Activated CD8-positive, alpha-beta T cell treated with anti-CD3 and anti-CD28 coated beads, Interleukin-2, amount 10 ng/mL, durations not matched to agents 7 days and 5 days (primary cell): ENCODE results near the gene SFSWAP. TPM values are rescaled to one million over a fixed set of nuclear protein-coding genes. Genes with fewer than 3 reads are reported as not detected.
A peak's percentile ranks its signal among the peaks of the same experiment; 100 is the strongest.
"Not testable (repeated sequence)": the region's sequence is repeated elsewhere in the genome, so short reads cannot be mapped to it uniquely, and the experiment has no call there.

Source experiments
- ATAC-seq: fragments of 150-1000 bp; cut with Tn5 transposase; one replicate; pipeline ENCODE4 v1.10.0; 2021; ENCODE audit warnings: moderate library complexity
- CTCF ChIA-PET: fragments of 350-600 bp; sonication (Branson Sonifier 250); formaldehyde crosslinking; loops from one replicate; lab custom pipeline; 2021; ENCODE audit warnings: antibody characterized with exemption; lab: Charles Lee
- POLR2A ChIA-PET: fragments of 350-600 bp; sonication (Branson Sonifier 250); formaldehyde crosslinking; loops from one replicate; lab custom pipeline; 2021; ENCODE audit warnings: antibody characterized with exemption; lab: Charles Lee
- DNase-seq: peaks from one replicate; pipeline ENCODE4 v3.0.0-alpha.2; 2020
- H3K27ac Mint-ChIP-seq: one replicate; pipeline ENCODE4 v1.8.0; 2021; ENCODE audit warnings: mild to moderate bottlenecking, mixed read lengths
- H3K27me3 Mint-ChIP-seq: one replicate; pipeline ENCODE4 v1.8.0; 2021; ENCODE audit warnings: low read depth, mixed read lengths
- H3K36me3 Mint-ChIP-seq: one replicate; pipeline ENCODE4 v1.8.0; 2021; ENCODE audit warnings: low read depth, mixed read lengths
- H3K4me1 Mint-ChIP-seq: one replicate; pipeline ENCODE4 v1.8.0; 2021; ENCODE audit warnings: low read depth, mixed read lengths
- H3K4me3 Mint-ChIP-seq: one replicate; pipeline ENCODE4 v1.8.0; 2021; ENCODE audit warnings: mild to moderate bottlenecking, mixed read lengths
- H3K9me3 Mint-ChIP-seq: one replicate; pipeline ENCODE4 v1.8.0; 2022; ENCODE audit warnings: mixed read lengths; ENCODE audit not compliant: insufficient read depth
- total RNA-seq, 2 experiments: library from RNA; stranded (reverse); gene quantifications; one replicate each; pipeline ENCODE4 v1.2.3, GENCODE V29; 2021

SFSWAP gene
- total RNA-seq, 2 experiments from 2014 or later, result 50.4 to 53.6 TPM

- H3K4me1 Mint-ChIP-seq, H3K27me3 Mint-ChIP-seq, ATAC-seq, H3K9me3 Mint-ChIP-seq, POLR2A ChIA-PET, DNase-seq, H3K36me3 Mint-ChIP-seq, H3K27ac Mint-ChIP-seq, H3K4me3 Mint-ChIP-seq, CTCF ChIA-PET: not testable (repeated sequence)
Observed at GRCh38 chr12:131680392-131681256, 30.3 kb upstream of the SFSWAP start.

- Mint-ChIP-seq H3K4me3 (no peak overlapping the region), H3K9me3 (no peaks in the 10 kb centered on the region), H3K36me3 (no peaks in the 10 kb centered on the region), H3K4me1 (peaks cover 3% of the 10 kb centered on the region), H3K27me3 (no peaks in the 10 kb centered on the region), H3K27ac (no peak overlapping the region)
- CTCF ChIA-PET, result no interaction called here
- DNase-seq, result no peak
- no peak for ATAC-seq
- POLR2A ChIA-PET, result no interaction called here
Observed at GRCh38 chr12:131681257-131681620, 29.7 kb upstream of the SFSWAP start.

- H3K9me3 Mint-ChIP-seq, H3K27ac Mint-ChIP-seq, POLR2A ChIA-PET, H3K27me3 Mint-ChIP-seq, CTCF ChIA-PET, H3K36me3 Mint-ChIP-seq, H3K4me1 Mint-ChIP-seq: not testable (repeated sequence)
- DNase-seq (peak; percentile 84), ATAC-seq (peak; percentile 100)
- peak overlapping the region; percentile 18 for H3K4me3 Mint-ChIP-seq
Observed at GRCh38 chr12:131681746-131682509, 29.0 kb upstream of the SFSWAP start.

GRCh38 chr12:131682510-131682895, 28.4 kb upstream of the SFSWAP start:
- H3K4me1 Mint-ChIP-seq, result peaks cover 3% of the 10 kb centered on the region
- no peaks in the 10 kb centered on the region for H3K9me3 Mint-ChIP-seq
- peak overlapping the region; percentile 26 for H3K27ac Mint-ChIP-seq
- POLR2A ChIA-PET, result no interaction called here
- H3K36me3 Mint-ChIP-seq, result no peaks in the 10 kb centered on the region
- DNase-seq (peak; percentile 50), ATAC-seq (peak; percentile 43)
- CTCF ChIA-PET, result no interaction called here
- no peak overlapping the region for H3K4me3 Mint-ChIP-seq
- H3K27me3 Mint-ChIP-seq, result no peaks in the 10 kb centered on the region

GRCh38 chr12:131683266-131684014, 27.4 kb upstream of the SFSWAP start:
- CTCF ChIA-PET, result no interaction called here
- DNase-seq, result no peak
- H3K4me3 Mint-ChIP-seq, result no peak overlapping the region
- H3K27me3 Mint-ChIP-seq, result no peaks in the 10 kb centered on the region
- peaks cover 3% of the 10 kb centered on the region for H3K4me1 Mint-ChIP-seq
- no peaks in the 10 kb centered on the region for H3K36me3 Mint-ChIP-seq
- ATAC-seq, result no peak
- no peaks in the 10 kb centered on the region for H3K9me3 Mint-ChIP-seq
- no peak overlapping the region for H3K27ac Mint-ChIP-seq
- POLR2A ChIA-PET, result no interaction called here

- H3K27ac Mint-ChIP-seq, result no peak overlapping the region
- DNase-seq, result no peak
Observed at GRCh38 chr12:131684015-131684725, 26.7 kb upstream of the SFSWAP start.

GRCh38 chr12:131687346-131688125, 23.4 kb upstream of the SFSWAP start:
- no peak overlapping the region for H3K27ac Mint-ChIP-seq
- peaks cover 2% of the 10 kb centered on the region for H3K4me1 Mint-ChIP-seq
- CTCF ChIA-PET, result no interaction called here
- POLR2A ChIA-PET, result no interaction called here
- no peaks in the 10 kb centered on the region for H3K27me3 Mint-ChIP-seq
- H3K36me3 Mint-ChIP-seq, result no peaks in the 10 kb centered on the region
- no peak overlapping the region for H3K4me3 Mint-ChIP-seq
- no peak for DNase-seq
- no peak for ATAC-seq
- no peaks in the 10 kb centered on the region for H3K9me3 Mint-ChIP-seq

More at GRCh38 chr12:131684015-131684725, 26.7 kb upstream of the SFSWAP start:
- ChIA-PET POLR2A (no interaction called here), CTCF (no interaction called here)
- Mint-ChIP-seq H3K9me3 (no peaks in the 10 kb centered on the region), H3K4me3 (no peak overlapping the region), H3K27me3 (no peaks in the 10 kb centered on the region), H3K4me1 (peaks cover 3% of the 10 kb centered on the region), H3K36me3 (no peaks in the 10 kb centered on the region)
- ATAC-seq, result no peak

GRCh38 chr12:131688131-131688844, 22.6 kb upstream of the SFSWAP start:
- Mint-ChIP-seq H3K9me3 (no peaks in the 10 kb centered on the region), H3K4me3 (no peak overlapping the region), H3K27ac (no peak overlapping the region), H3K4me1 (no peaks in the 10 kb centered on the region), H3K27me3 (no peaks in the 10 kb centered on the region), H3K36me3 (no peaks in the 10 kb centered on the region)
- DNase-seq, result no peak
- ATAC-seq, result no peak
- ChIA-PET POLR2A (no interaction called here), CTCF (no interaction called here)

- H3K4me3 Mint-ChIP-seq, result no peak overlapping the region
- no peaks in the 10 kb centered on the region for H3K27me3 Mint-ChIP-seq
- ATAC-seq (no peak), DNase-seq (no peak)
- no peaks in the 10 kb centered on the region for H3K4me1 Mint-ChIP-seq
- no peak overlapping the region for H3K27ac Mint-ChIP-seq
- H3K9me3 Mint-ChIP-seq, result no peaks in the 10 kb centered on the region
- CTCF ChIA-PET, result no interaction called here
- POLR2A ChIA-PET, result no interaction called here
- no peaks in the 10 kb centered on the region for H3K36me3 Mint-ChIP-seq
Observed at GRCh38 chr12:131688845-131689154, 22.1 kb upstream of the SFSWAP start.

GRCh38 chr12:131690320-131690719, 20.6 kb upstream of the SFSWAP start:
- no peak for DNase-seq
- Mint-ChIP-seq H3K27me3 (no peaks in the 10 kb centered on the region), H3K4me3 (no peak overlapping the region), H3K27ac (no peak overlapping the region), H3K36me3 (no peaks in the 10 kb centered on the region), H3K4me1 (no peaks in the 10 kb centered on the region), H3K9me3 (no peaks in the 10 kb centered on the region)
- ChIA-PET POLR2A (no interaction called here), CTCF (no interaction called here)
- ATAC-seq, result no peak

- H3K27ac Mint-ChIP-seq, result no peak overlapping the region
- ChIA-PET POLR2A (no interaction called here), CTCF (no interaction called here)
- ATAC-seq, result no peak
- no peaks in the 10 kb centered on the region for H3K36me3 Mint-ChIP-seq
- H3K4me3 Mint-ChIP-seq, result no peak overlapping the region
- H3K27me3 Mint-ChIP-seq, result no peaks in the 10 kb centered on the region
- DNase-seq, result no peak
- no peaks in the 10 kb centered on the region for H3K9me3 Mint-ChIP-seq
- H3K4me1 Mint-ChIP-seq, result no peaks in the 10 kb centered on the region
Observed at GRCh38 chr12:131692431-131692830, 18.5 kb upstream of the SFSWAP start.
